Stimulated activated CD8-positive, alpha-beta memory T cell treated with anti-CD3 and anti-CD28 coated beads, Interleukin-15, amount 100 ng/mL, for 24 hours (primary cell): ENCODE data around the gene THBS2.
"Not testable (repeated sequence)": the region's sequence is repeated elsewhere in the genome, so short reads cannot be mapped to it uniquely, and the experiment has no call there.

Experiments used
- DNase-seq: peaks from one replicate; pipeline ENCODE4 v3.0.0-alpha.2; 2020; ENCODE audit warnings: low read depth

THBS2 gene

GRCh38 chr6:169183233-169183632 lies 70.4 kb downstream of the THBS2 start:
- DNase-seq: no peak

GRCh38 chr6:169179831-169180230 lies 73.8 kb downstream of the THBS2 start:
- not testable (repeated sequence) for DNase-seq

GRCh38 chr6:169177516-169178166 lies 76.0 kb downstream of the THBS2 start:
- no peak for DNase-seq

- DNase-seq: no peak
Observed at GRCh38 chr6:169176361-169176991, 77.2 kb downstream of the THBS2 start.

- DNase-seq: no peak
Observed at GRCh38 chr6:169175360-169175887, 78.2 kb downstream of the THBS2 start.

GRCh38 chr6:169174516-169175359 lies 78.9 kb downstream of the THBS2 start:
- no peak for DNase-seq

- DNase-seq: no peak
Observed at GRCh38 chr6:169173532-169174268, 79.9 kb downstream of the THBS2 start.

GRCh38 chr6:169172946-169173345 lies 80.7 kb downstream of the THBS2 start:
- no peak for DNase-seq

- DNase-seq: no peak
Observed at GRCh38 chr6:169172456-169172855, 81.2 kb downstream of the THBS2 start.

GRCh38 chr6:169171951-169172350 lies 81.7 kb downstream of the THBS2 start:
- no peak for DNase-seq

- no peak for DNase-seq
Observed at GRCh38 chr6:169171016-169171415, 82.6 kb downstream of the THBS2 start.

GRCh38 chr6:169170583-169170955 lies 83.1 kb downstream of the THBS2 start:
- DNase-seq: no peak

- DNase-seq: no peak
Observed at GRCh38 chr6:169169941-169170582, 83.6 kb downstream of the THBS2 start.

- no peak for DNase-seq
Observed at GRCh38 chr6:169169375-169169774, 84.3 kb downstream of the THBS2 start.

GRCh38 chr6:169168706-169169105 lies 84.9 kb downstream of the THBS2 start:
- no peak for DNase-seq

GRCh38 chr6:169168302-169168630 lies 85.4 kb downstream of the THBS2 start:
- no peak for DNase-seq

- no peak for DNase-seq
Observed at GRCh38 chr6:169167581-169168301, 85.9 kb downstream of the THBS2 start.

- no peak for DNase-seq
Observed at GRCh38 chr6:169166896-169167580, 86.6 kb downstream of the THBS2 start.
